Colonic mucosa (tissue), 4 donors: ENCODE data around the gene DDX27. TPM values are rescaled to one million over a fixed set of nuclear protein-coding genes. Genes with fewer than 3 reads are reported as not detected.
"Not testable (repeated sequence)": the region's sequence is repeated elsewhere in the genome, so short reads cannot be mapped to it uniquely, and the experiment has no call there.

ENCODE experiments used
- DNase-seq: peaks from one replicate; pipeline ENCODE4 v3.0.0-alpha.2; 2020
- H3K27ac ChIP-seq: fragments of 200-600 bp; one replicate; pipeline ENCODE4 v1.8.0; 2021
- H3K27me3 ChIP-seq: fragments of 200-600 bp; one replicate; pipeline ENCODE4 v1.8.0; 2021
- H3K36me3 ChIP-seq: fragments of 200-600 bp; one replicate; pipeline ENCODE4 v1.8.0; 2021
- H3K4me1 ChIP-seq: fragments of 200-600 bp; one replicate; pipeline ENCODE4 v1.8.0; 2021; ENCODE audit warnings: mild to moderate bottlenecking
- H3K4me3 ChIP-seq: fragments of 200-600 bp; one replicate; pipeline ENCODE4 v1.8.0; 2021
- H3K9ac ChIP-seq, 2 donors: one replicate each; pipeline ENCODE4 v1.7.0; 2013; ENCODE audit warnings: control low read depth in 2 of 2, low read depth in 2 of 2, low read length in 2 of 2
- H3K9me3 ChIP-seq: fragments of 200-600 bp; one replicate; pipeline ENCODE4 v1.8.0; 2021
- CTCF ChIP-seq: fragments of 200-600 bp; IDR thresholded peaks from one replicate; pipeline ENCODE4 v1.8.0; 2022; ENCODE audit warnings: antibody characterized with exemption, mild to moderate bottlenecking
- intact Hi-C: fragments of 100-400 bp; cut with DNase I; formaldehyde crosslinking; loops from one replicate; pipeline ENCODE4 v1.14.1; 2022
- total RNA-seq, 2 donors: library from RNA; stranded (reverse); fragmentation: NEBNext Ultra II Directional in 1 of 2; extraction: Animal tissue kit (Norgen Biotek cat#: 25700) in 1 of 2; gene quantifications; one replicate each; pipeline ENCODE4 v1.2.1, GENCODE V29; 2021
- donor health status: healthy.
- donor health status: DM: no; HTN: no; CAD: no.
- donor health status: DM: no; HTN: no; CAD: no.

The DDX27 gene
- total RNA-seq, 2 donors from 2014 or later = 26.3 to 44.5 TPM

GRCh38 chr20:49210757-49211110 is 8.5 kb upstream of the DDX27 start:
- Histone ChIP-seq H3K9ac (no peak overlapping the region), H3K36me3 (no peaks in the 10 kb centered on the region), H3K9me3 (no peaks in the 10 kb centered on the region), H3K27me3 (no peaks in the 10 kb centered on the region), H3K27ac (no peak overlapping the region), H3K4me3 (no peak overlapping the region), H3K4me1 (no peaks in the 10 kb centered on the region)
- intact Hi-C loops = no loop called here
- TF ChIP-seq CTCF = no peak
- DNase-seq = no peak

GRCh38 chr20:49214571-49214970 is 4.6 kb upstream of the DDX27 start:
- no peaks in the 10 kb centered on the region for H3K27me3 ChIP-seq
- DNase-seq = no peak
- no peak for TF ChIP-seq CTCF
- H3K27ac ChIP-seq = no peak overlapping the region
- intact Hi-C loops = no loop called here
- no peak overlapping the region for H3K4me3 ChIP-seq
- no peaks in the 10 kb centered on the region for H3K9me3 ChIP-seq
- no peaks in the 10 kb centered on the region for H3K4me1 ChIP-seq
- no peak overlapping the region for H3K9ac ChIP-seq
- no peaks in the 10 kb centered on the region for H3K36me3 ChIP-seq

- Histone ChIP-seq H3K4me3 (no peak overlapping the region), H3K9ac (no peak overlapping the region), H3K27me3 (no peaks in the 10 kb centered on the region), H3K27ac (no peak overlapping the region), H3K36me3 (no peaks in the 10 kb centered on the region), H3K9me3 (no peaks in the 10 kb centered on the region), H3K4me1 (peaks cover under 1% of the 10 kb centered on the region)
- TF ChIP-seq CTCF = no peak
- DNase-seq = no peak
- intact Hi-C loops = no loop called here
Measured at GRCh38 chr20:49215232-49215631, 4.0 kb upstream of the DDX27 start.

GRCh38 chr20:49216991-49217578 is 2.1 kb upstream of the DDX27 start:
- Histone ChIP-seq H3K9me3 (no peaks in the 10 kb centered on the region), H3K36me3 (no peaks in the 10 kb centered on the region), H3K4me1 (peaks cover 5% of the 10 kb centered on the region), H3K4me3 (no peak overlapping the region), H3K27ac (no peak overlapping the region), H3K9ac (no peak overlapping the region), H3K27me3 (no peaks in the 10 kb centered on the region)
- TF ChIP-seq CTCF = peak; percentile 87
- intact Hi-C loops = loop anchor here (2.0 kb wide), 1 partner anchor 84 kb away; no protein-coding TSS in a partner anchor
- peak; percentile 99 for DNase-seq

- intact Hi-C loops = not testable (repeated sequence)
- peak; percentile 28 for DNase-seq
Measured at GRCh38 chr20:49218739-49219090, 501 bp upstream of the DDX27 start.

GRCh38 chr20:49219924-49220831 is 962 bp downstream of the DDX27 start:
- no peak for DNase-seq
- H3K27ac ChIP-seq = peak overlapping the region; percentile 81
- peaks cover 5% of the 10 kb centered on the region for H3K4me1 ChIP-seq
- TF ChIP-seq CTCF = no peak
- H3K4me3 ChIP-seq = peak overlapping the region; percentile 71
- H3K36me3 ChIP-seq = peaks cover 6% of the 10 kb centered on the region
- no peaks in the 10 kb centered on the region for H3K27me3 ChIP-seq
- H3K9me3 ChIP-seq = no peaks in the 10 kb centered on the region
- H3K9ac ChIP-seq = peak overlapping the region; percentile 85 to 94
- intact Hi-C loops = no loop called here

More at GRCh38 chr20:49218739-49219090, 501 bp upstream of the DDX27 start:
- peak overlapping the region; percentile 41 for H3K27ac ChIP-seq
- H3K27me3 ChIP-seq, H3K9ac ChIP-seq, H3K4me1 ChIP-seq, H3K9me3 ChIP-seq, H3K36me3 ChIP-seq: not testable (repeated sequence)
- peak overlapping the region; percentile 71 for H3K4me3 ChIP-seq
